H9 (cell line): ENCODE measurements around the gene NSUN7. TPM values are rescaled to one million over a fixed set of nuclear protein-coding genes. Genes with fewer than 3 reads are reported as not detected.

Source experiments
- DNase-seq: peaks from one replicate; pipeline ENCODE4 v3.0.0-alpha.2; 2017
- H2AFZ ChIP-seq: one replicate; pipeline ENCODE4 v1.6.1; 2013; ENCODE audit warnings: mild to moderate bottlenecking, low read length, control low read depth, moderate library complexity
- H2AK5ac ChIP-seq: 2 replicates; pipeline ENCODE4 v1.6.1; 2013; ENCODE audit warnings: low read length, control low read depth, mixed read lengths; ENCODE audit not compliant: insufficient read length
- H2BK120ac ChIP-seq: one replicate; pipeline ENCODE4 v1.6.1; 2013; ENCODE audit warnings: low read depth, mild to moderate bottlenecking, low read length, control low read depth, inconsistent platforms; ENCODE audit not compliant: poor library complexity, severe bottlenecking
- H2BK12ac ChIP-seq: 2 replicates; pipeline ENCODE4 v1.6.1; 2013; ENCODE audit warnings: low read length, control low read depth, mixed read lengths, low read depth; ENCODE audit not compliant: insufficient read length
- H2BK15ac ChIP-seq: 2 replicates; pipeline ENCODE4 v1.6.1; 2013; ENCODE audit warnings: low read depth, low read length, control low read depth
- H2BK20ac ChIP-seq: one replicate; pipeline ENCODE4 v1.6.1; 2013; ENCODE audit warnings: low read depth, mild to moderate bottlenecking, low read length, control low read depth, inconsistent platforms; ENCODE audit not compliant: poor library complexity, severe bottlenecking
- H2BK5ac ChIP-seq: 2 replicates; pipeline ENCODE4 v1.6.1; 2013; ENCODE audit warnings: low read length, control low read depth, mixed read lengths; ENCODE audit not compliant: insufficient read length
- H3K14ac ChIP-seq: 2 replicates; pipeline ENCODE4 v1.6.1; 2013; ENCODE audit warnings: low read length, control low read depth; ENCODE audit not compliant: insufficient read depth
- H3K18ac ChIP-seq: 2 replicates; pipeline ENCODE4 v1.6.1; 2013; ENCODE audit warnings: low read depth, mild to moderate bottlenecking, mixed read lengths, low read length, control low read depth; ENCODE audit not compliant: insufficient read length
- H3K23ac ChIP-seq: 2 replicates; pipeline ENCODE4 v1.6.1; 2013; ENCODE audit warnings: low read length, control low read depth, mixed read lengths, low read depth; ENCODE audit not compliant: insufficient read length
- H3K23me2 ChIP-seq: 2 replicates; pipeline ENCODE4 v1.6.1; 2013; ENCODE audit warnings: low read depth, mild to moderate bottlenecking, mixed read lengths, low read length, control low read depth; ENCODE audit not compliant: insufficient read length, poor library complexity, severe bottlenecking
- H3K27ac ChIP-seq: 2 replicates; pipeline ENCODE4 v1.5.1; 2013; ENCODE audit warnings: low read length, control low read depth, mixed read lengths, low read depth; ENCODE audit not compliant: insufficient read length
- H3K27me3 ChIP-seq: 2 replicates; pipeline ENCODE4 v1.6.1; 2013; ENCODE audit warnings: low read length, control low read depth, inconsistent platforms; ENCODE audit not compliant: insufficient read depth
- H3K4ac ChIP-seq: 2 replicates; pipeline ENCODE4 v1.6.1; 2013; ENCODE audit warnings: low read depth, mild to moderate bottlenecking, control low read depth, inconsistent platforms, low read length, moderate library complexity
- H3K4me1 ChIP-seq: 2 replicates; pipeline ENCODE4 v1.6.1; 2013; ENCODE audit warnings: low read length, control low read depth, inconsistent platforms; ENCODE audit not compliant: insufficient read depth
- H3K4me2 ChIP-seq: 2 replicates; pipeline ENCODE4 v1.6.1; 2013; ENCODE audit warnings: low read length, control low read depth, mixed read lengths; ENCODE audit not compliant: insufficient read length, insufficient read depth
- H3K56ac ChIP-seq: 2 replicates; pipeline ENCODE4 v1.6.1; 2013; ENCODE audit warnings: low read depth, mild to moderate bottlenecking, mixed read lengths, low read length, control low read depth; ENCODE audit not compliant: insufficient read length
- H3K79me1 ChIP-seq: 2 replicates; pipeline ENCODE4 v1.6.1; 2013; ENCODE audit warnings: low read depth, mild to moderate bottlenecking, moderate library complexity, low read length, control low read depth, inconsistent platforms; ENCODE audit not compliant: insufficient read depth, poor library complexity, severe bottlenecking
- H3K79me2 ChIP-seq: 2 replicates; pipeline ENCODE4 v1.6.1; 2013; ENCODE audit warnings: low read length, control low read depth, inconsistent platforms; ENCODE audit not compliant: insufficient read depth
- H3K9ac ChIP-seq: 2 replicates; pipeline ENCODE4 v1.6.1; 2013; ENCODE audit warnings: low read length, control low read depth, mixed read lengths; ENCODE audit not compliant: insufficient read length; ENCODE audit errors: extremely low read depth
- H3K9me3 ChIP-seq: one replicate; pipeline ENCODE4 v1.6.1; 2013; ENCODE audit warnings: low read depth, low read length, inconsistent platforms; ENCODE audit not compliant: control insufficient read depth
- H3T11ph ChIP-seq: one replicate; pipeline ENCODE4 v1.6.1; 2013; ENCODE audit warnings: mild to moderate bottlenecking, low read length, control low read depth, inconsistent platforms
- H4K20me1 ChIP-seq: one replicate; pipeline ENCODE4 v1.6.1; 2013; ENCODE audit not compliant: control insufficient read depth, insufficient read length, insufficient read depth
- H4K5ac ChIP-seq: 2 replicates; pipeline ENCODE4 v1.6.1; 2013; ENCODE audit warnings: low read depth, mild to moderate bottlenecking, mixed read lengths, low read length, control low read depth; ENCODE audit not compliant: insufficient read length
- H4K8ac ChIP-seq: replicated peaks from 2 replicates; pipeline ENCODE4 v1.6.1; 2013; ENCODE audit warnings: low read length, control low read depth, mixed read lengths, low read depth; ENCODE audit not compliant: insufficient read length
- H4K91ac ChIP-seq: 2 replicates; pipeline ENCODE4 v1.6.1; 2013; ENCODE audit warnings: low read depth, mild to moderate bottlenecking, moderate library complexity, mixed read lengths, low read length, control low read depth; ENCODE audit not compliant: insufficient read length
- H3K27ac Mint-ChIP-seq, 3 experiments: 2 replicates in 2 of 3; 3 replicates in 1 of 3; pipeline ENCODE4 v1.8.0; 2020 to 2021; ENCODE audit warnings: mixed read lengths in 3 of 3, mild to moderate bottlenecking in 1 of 3, moderate library complexity in 1 of 3
- H3K27me3 Mint-ChIP-seq: 2 replicates; pipeline ENCODE4 v1.8.0; 2021; ENCODE audit warnings: low read depth, mild to moderate bottlenecking, moderate library complexity, mixed read lengths
- H3K36me3 Mint-ChIP-seq, 3 experiments: 2 replicates in 2 of 3; 3 replicates in 1 of 3; pipeline ENCODE4 v1.8.0; 2020 to 2021; ENCODE audit warnings: low read depth in 3 of 3, mixed read lengths in 3 of 3; ENCODE audit not compliant: insufficient read depth in 1 of 3
- H3K4me1 Mint-ChIP-seq, 2 experiments: 2 replicates each; pipeline ENCODE4 v1.8.0; 2020; ENCODE audit warnings: mixed read lengths in 2 of 2
- H3K4me3 Mint-ChIP-seq, 2 experiments: 2 replicates in 1 of 2; 3 replicates in 1 of 2; pipeline ENCODE4 v1.8.0; 2020 to 2021; ENCODE audit warnings: mild to moderate bottlenecking in 2 of 2, mixed read lengths in 2 of 2, moderate library complexity in 1 of 2
- H3K9me3 Mint-ChIP-seq, 2 experiments: 2 replicates in 1 of 2; 3 replicates in 1 of 2; pipeline ENCODE4 v1.8.0; 2020; ENCODE audit warnings: mild to moderate bottlenecking in 2 of 2, mixed read lengths in 2 of 2, moderate library complexity in 1 of 2
- CTCF ChIP-seq: fragments of 200-600 bp; sonication (generic); conservative IDR thresholded peaks from 3 replicates; pipeline ENCODE4 v1.8.0; 2021; ENCODE audit warnings: antibody characterized with exemption, mild to moderate bottlenecking
- WGBS: extraction: QIAGEN DNeasy Blood & Tissue Kit; methylation state at CpG from one replicate; pipeline ENCODE4 v1.1.7; 2013; ENCODE audit warnings: missing lambda C conversion rate, low lambda C conversion rate, mixed read lengths; ENCODE audit not compliant: insufficient read length; ENCODE audit errors: extremely low coverage; 5-methylcytosine and 5-hydroxymethylcytosine counted together
- total RNA-seq: library from RNA; stranded (reverse); gene quantifications from 2 replicates; pipeline ENCODE4 v1.2.1, GENCODE V29; 2021

NSUN7 gene
- total RNA-seq, 1 experiment from 2014 or later = 15.9 TPM

- no peaks in the 10 kb centered on the region for H3K23me2 ChIP-seq
- no peak overlapping the region for H3T11ph ChIP-seq
- no peak overlapping the region for H2BK12ac ChIP-seq
- H2AFZ ChIP-seq = no peak overlapping the region
- no peaks in the 10 kb centered on the region for H3K27me3 Mint-ChIP-seq
- H3K23ac ChIP-seq = no peak overlapping the region
- H3K9me3 Mint-ChIP-seq = no peaks in the 10 kb centered on the region
- no peak for TF ChIP-seq CTCF
- no peak overlapping the region for H4K5ac ChIP-seq
- H3K18ac ChIP-seq = no peak overlapping the region
- H2BK5ac ChIP-seq = no peak overlapping the region
- no peaks in the 10 kb centered on the region for H3K36me3 Mint-ChIP-seq
- no CpG with 5 or more reads among the region's 4 CpGs for WGBS
- H3K4me2 ChIP-seq = no peak overlapping the region
- H3K27ac ChIP-seq = no peak overlapping the region
- no peak overlapping the region for H4K8ac ChIP-seq
- H4K20me1 ChIP-seq = no peaks in the 10 kb centered on the region
- no peak overlapping the region for H3K14ac ChIP-seq
- H3K9ac ChIP-seq = no peak overlapping the region
- H4K91ac ChIP-seq = no peak overlapping the region
- no peak overlapping the region for H2AK5ac ChIP-seq
- no peak overlapping the region for H2BK20ac ChIP-seq
- H3K9me3 ChIP-seq = no peaks in the 10 kb centered on the region
- H3K27me3 ChIP-seq = no peaks in the 10 kb centered on the region
- no peak for DNase-seq
- no peak overlapping the region for H3K4me3 Mint-ChIP-seq
- no peak overlapping the region for H3K27ac Mint-ChIP-seq
- peaks cover 14% of the 10 kb centered on the region in 2 experiments for H3K4me1 Mint-ChIP-seq
- H3K79me1 ChIP-seq = no peaks in the 10 kb centered on the region
- no peak overlapping the region for H2BK120ac ChIP-seq
- no peaks in the 10 kb centered on the region; the same call in 1 of the 2 replicates for H3K4me1 ChIP-seq
- no peaks in the 10 kb centered on the region for H3K79me2 ChIP-seq
- H2BK15ac ChIP-seq = no peak overlapping the region
- H3K4ac ChIP-seq = no peak overlapping the region
- H3K56ac ChIP-seq = no peak overlapping the region
These were observed 29.4 kb upstream of the NSUN7 start for GRCh38 chr4:40720351-40720750.
